IPS-20b (cell line): ENCODE results near the gene LYZL1.
"Not testable (repeated sequence)": the region's sequence is repeated elsewhere in the genome, so short reads cannot be mapped to it uniquely, and the experiment has no call there.

Experiments used
- H3K27ac ChIP-seq: one replicate; pipeline ENCODE4 v1.5.1; 2013; ENCODE audit warnings: low read length
- H3K27me3 ChIP-seq: 2 replicates; pipeline ENCODE4 v1.6.1; 2013; ENCODE audit warnings: mild to moderate bottlenecking, low read length, inconsistent platforms; ENCODE audit not compliant: insufficient read depth
- H3K36me3 ChIP-seq: 2 replicates; pipeline ENCODE4 v1.6.1; 2013; ENCODE audit warnings: low read depth, mild to moderate bottlenecking, inconsistent platforms, low read length, moderate library complexity; ENCODE audit not compliant: insufficient read depth
- H3K4me1 ChIP-seq: 2 replicates; pipeline ENCODE4 v1.6.1; 2013; ENCODE audit warnings: mild to moderate bottlenecking, control low read depth, inconsistent platforms, low read length, moderate library complexity; ENCODE audit not compliant: insufficient read depth
- H3K4me3 ChIP-seq: 2 replicates; pipeline ENCODE4 v1.5.1; 2013; ENCODE audit warnings: mild to moderate bottlenecking, low read length, inconsistent platforms
- H3K9ac ChIP-seq: 2 replicates; pipeline ENCODE4 v1.6.1; 2013; ENCODE audit warnings: low read depth, mild to moderate bottlenecking, inconsistent platforms, low read length, moderate library complexity
- H3K9me3 ChIP-seq: 2 replicates; pipeline ENCODE4 v1.6.1; 2013; ENCODE audit warnings: mild to moderate bottlenecking, low read depth, low read length, inconsistent platforms; ENCODE audit not compliant: insufficient read depth

LYZL1 gene

DNA sequence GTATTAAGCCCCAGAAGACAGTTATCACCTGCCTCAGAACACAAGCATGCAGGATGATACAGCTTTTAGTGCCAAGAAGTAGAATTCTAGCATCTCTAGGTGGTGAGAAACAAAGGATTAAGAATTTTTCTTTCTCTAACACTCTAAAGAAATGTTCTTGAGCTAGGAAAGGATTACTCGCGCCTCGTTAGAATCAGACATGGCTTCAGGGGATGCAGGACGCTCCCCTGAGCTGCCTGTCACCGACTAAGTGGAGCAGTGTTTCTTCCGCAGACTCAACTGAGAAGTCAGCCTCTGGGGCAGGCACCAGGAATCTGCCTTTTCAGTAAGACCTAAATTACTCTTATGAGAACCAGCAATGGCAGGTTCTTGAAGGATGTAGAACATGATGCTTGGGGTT lies at the start of gene LYZL1:
Gene LYZL1, plus strand, starts transcription at position 165 of the 400 bp plus-strand sequence. CDS start 2,798 bp downstream, outside the sequence.
- H3K36me3 ChIP-seq, H3K27me3 ChIP-seq, H3K4me3 ChIP-seq, H3K9ac ChIP-seq, H3K27ac ChIP-seq, H3K9me3 ChIP-seq, H3K4me1 ChIP-seq: not testable (repeated sequence)

DNA sequence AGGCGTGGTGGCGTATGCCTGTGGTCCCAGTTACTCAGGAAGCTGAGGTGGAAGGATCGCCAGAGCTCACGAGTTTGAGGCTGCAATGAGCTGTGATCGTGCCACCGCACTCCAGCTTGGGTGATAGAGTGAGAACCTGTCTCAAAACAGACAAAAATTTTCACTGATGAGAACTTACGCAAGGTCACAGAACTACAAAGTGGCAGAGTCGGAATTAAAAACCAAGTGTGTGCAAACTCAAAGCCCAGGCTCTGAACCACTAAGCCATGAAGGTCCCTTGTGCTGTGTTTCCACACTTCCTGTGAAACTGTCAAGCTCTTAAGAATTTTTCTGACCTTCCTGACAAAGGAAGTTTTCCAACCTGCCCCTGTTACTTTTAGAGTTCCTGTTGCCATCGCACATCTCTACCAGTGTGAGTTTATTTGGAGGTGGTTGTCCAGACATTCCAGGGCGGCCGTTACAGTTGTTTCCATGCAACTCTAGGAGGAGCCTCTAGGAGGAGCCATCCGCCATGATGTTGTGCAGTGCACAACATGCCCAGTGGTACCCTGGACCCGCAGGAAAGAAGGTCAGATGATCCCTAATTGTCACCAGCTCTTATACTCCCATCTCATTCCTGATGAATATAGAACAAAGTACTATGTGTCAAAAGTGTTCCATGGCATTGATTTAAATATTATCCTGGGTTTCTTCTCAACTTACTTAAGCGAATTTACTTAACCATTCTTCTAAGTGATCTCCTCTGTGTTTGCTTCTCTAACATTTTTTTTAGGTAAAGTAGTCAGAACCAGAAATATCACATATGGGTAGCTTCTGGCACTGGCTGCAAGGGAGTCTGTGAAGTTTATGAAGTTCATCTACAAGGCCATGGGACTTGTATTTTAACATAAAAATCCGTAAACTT lies 49.0 kb upstream of the LYZL1 start:
- Histone ChIP-seq H3K36me3 (no peaks in the 10 kb centered on the region), H3K27me3 (no peaks in the 10 kb centered on the region), H3K4me3 (no peak overlapping the region), H3K4me1 (no peaks in the 10 kb centered on the region), H3K9ac (no peak overlapping the region), H3K9me3 (no peaks in the 10 kb centered on the region), H3K27ac (no peak overlapping the region)

DNA sequence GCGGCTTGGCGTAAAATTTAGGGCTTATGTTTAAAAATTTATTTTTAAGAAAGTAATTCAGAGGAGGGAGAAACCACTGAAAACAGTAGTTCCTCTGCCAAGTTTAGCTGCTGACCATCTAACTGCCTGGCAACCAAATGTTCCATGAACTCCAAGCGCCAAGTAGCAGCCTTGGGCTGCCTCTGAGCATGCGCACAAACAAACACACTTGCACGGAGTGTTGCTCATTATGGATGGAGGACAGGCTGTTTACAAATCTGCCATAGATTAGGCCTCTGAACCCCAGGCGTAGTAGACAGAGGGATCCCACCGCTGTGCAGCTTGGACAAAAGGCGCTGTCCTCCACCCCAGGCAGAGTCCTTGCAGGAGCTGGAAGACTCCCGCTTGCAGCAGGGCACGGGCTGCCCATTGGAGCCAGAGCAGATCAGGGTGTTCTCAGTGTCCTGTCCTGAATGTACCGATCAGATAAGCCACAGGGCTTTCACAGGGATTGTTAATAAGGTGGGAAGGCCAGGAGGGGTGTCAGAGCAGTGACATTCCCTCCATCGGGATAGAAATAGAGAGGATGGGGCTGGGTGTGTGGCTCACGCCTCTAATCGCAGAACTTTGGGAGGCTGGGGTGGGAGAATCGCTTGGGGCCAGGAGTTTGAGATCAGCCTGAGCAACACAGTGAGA lies 47.7 kb upstream of the LYZL1 start:
- Histone ChIP-seq H3K4me3 (no peak overlapping the region), H3K9me3 (no peaks in the 10 kb centered on the region), H3K27me3 (no peaks in the 10 kb centered on the region), H3K9ac (no peak overlapping the region), H3K27ac (no peak overlapping the region), H3K36me3 (no peaks in the 10 kb centered on the region), H3K4me1 (no peaks in the 10 kb centered on the region)

DNA sequence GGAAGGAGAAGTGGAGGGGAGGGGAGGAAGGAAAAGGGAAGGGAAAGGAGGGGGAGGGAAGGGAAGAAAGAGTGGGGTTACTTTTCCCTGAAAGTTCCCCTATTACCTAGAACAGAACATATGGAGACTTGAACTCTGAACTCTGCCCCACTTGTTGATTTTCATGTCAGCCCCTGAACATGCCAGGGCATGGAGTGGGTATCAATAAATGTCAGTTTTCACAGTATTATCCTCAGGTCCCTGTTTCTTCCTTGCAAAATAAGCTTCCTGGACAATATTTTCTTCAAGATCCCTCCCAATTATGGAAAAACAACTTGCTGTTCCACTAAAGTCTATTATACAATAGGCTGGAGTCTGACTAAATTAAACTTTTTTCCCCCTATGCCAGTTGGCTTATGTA lies 46.9 kb upstream of the LYZL1 start:
- no peak overlapping the region for H3K9ac ChIP-seq
- no peaks in the 10 kb centered on the region for H3K36me3 ChIP-seq
- no peaks in the 10 kb centered on the region for H3K4me1 ChIP-seq
- no peak overlapping the region for H3K4me3 ChIP-seq
- H3K9me3 ChIP-seq = no peaks in the 10 kb centered on the region
- no peaks in the 10 kb centered on the region for H3K27me3 ChIP-seq
- H3K27ac ChIP-seq = no peak overlapping the region

DNA sequence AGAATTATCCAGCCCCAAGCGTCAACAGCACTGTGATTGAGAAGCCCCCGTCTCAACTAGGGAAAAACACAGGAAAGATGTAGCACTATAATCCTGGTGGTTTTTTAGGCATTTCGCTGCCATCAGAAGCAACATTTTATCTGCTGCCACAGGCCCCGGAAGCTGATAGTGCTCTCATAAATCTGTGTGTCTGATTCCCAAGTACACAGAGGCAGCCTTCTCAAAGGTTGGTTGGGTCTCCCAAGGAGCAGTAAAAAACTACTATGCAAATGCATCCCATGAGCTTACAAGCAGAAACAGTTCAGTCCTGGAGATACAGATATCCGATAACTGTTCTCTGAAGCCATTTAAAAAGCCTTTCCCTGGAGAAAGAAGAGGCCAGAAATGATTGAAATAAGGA lies 45.8 kb upstream of the LYZL1 start:
- Histone ChIP-seq H3K27me3 (no peaks in the 10 kb centered on the region), H3K27ac (no peak overlapping the region), H3K36me3 (no peaks in the 10 kb centered on the region), H3K4me3 (no peak overlapping the region), H3K9me3 (no peaks in the 10 kb centered on the region), H3K9ac (no peak overlapping the region), H3K4me1 (no peaks in the 10 kb centered on the region)

DNA sequence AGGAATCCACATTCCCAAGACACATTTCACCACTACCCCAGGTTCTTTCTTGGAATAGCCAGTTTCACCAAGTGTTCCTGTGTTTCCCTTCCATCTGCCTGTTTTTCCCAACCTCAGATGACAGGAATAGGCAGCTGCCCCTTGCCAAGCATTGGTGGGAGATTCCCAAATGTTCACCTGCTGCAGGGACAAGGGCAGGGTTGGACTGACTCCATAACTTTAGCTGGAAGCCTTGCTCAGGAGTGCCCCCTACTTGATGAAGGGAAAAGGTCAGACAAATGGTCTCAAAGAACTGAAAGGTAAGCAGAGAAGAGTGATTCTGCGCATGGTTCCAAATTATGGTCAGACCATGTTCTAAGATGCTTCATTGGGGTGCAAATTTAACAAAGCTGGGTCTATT lies 45.1 kb upstream of the LYZL1 start:
- no peaks in the 10 kb centered on the region for H3K4me1 ChIP-seq
- no peaks in the 10 kb centered on the region for H3K27me3 ChIP-seq
- no peak overlapping the region for H3K9ac ChIP-seq

DNA sequence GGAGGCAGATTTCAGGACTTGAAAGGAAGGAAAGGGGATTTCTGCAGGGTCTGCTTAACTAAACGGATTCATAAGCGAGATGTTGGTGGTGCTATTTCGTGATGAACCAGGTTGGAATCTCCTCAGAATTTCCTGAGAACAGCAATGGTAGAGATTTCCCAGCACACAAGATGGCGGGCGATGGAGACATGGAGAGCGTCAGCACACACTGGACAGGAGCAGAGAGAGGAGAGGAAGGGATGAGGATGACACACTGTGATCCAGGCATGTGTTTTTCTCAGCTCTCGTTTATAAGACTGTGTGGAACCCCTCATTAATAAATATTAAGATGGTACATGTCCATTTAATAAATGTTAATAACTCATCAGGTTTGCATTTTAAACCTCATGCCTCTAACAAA lies 43.9 kb upstream of the LYZL1 start:
- Histone ChIP-seq H3K4me3 (no peak overlapping the region), H3K9me3 (no peaks in the 10 kb centered on the region), H3K4me1 (no peaks in the 10 kb centered on the region), H3K9ac (no peak overlapping the region), H3K27me3 (no peaks in the 10 kb centered on the region), H3K27ac (no peak overlapping the region), H3K36me3 (no peaks in the 10 kb centered on the region)

More for the DNA sequence above, 45.1 kb upstream of the LYZL1 start:
- Histone ChIP-seq H3K36me3 (no peaks in the 10 kb centered on the region), H3K9me3 (no peaks in the 10 kb centered on the region), H3K27ac (no peak overlapping the region), H3K4me3 (no peak overlapping the region)

DNA sequence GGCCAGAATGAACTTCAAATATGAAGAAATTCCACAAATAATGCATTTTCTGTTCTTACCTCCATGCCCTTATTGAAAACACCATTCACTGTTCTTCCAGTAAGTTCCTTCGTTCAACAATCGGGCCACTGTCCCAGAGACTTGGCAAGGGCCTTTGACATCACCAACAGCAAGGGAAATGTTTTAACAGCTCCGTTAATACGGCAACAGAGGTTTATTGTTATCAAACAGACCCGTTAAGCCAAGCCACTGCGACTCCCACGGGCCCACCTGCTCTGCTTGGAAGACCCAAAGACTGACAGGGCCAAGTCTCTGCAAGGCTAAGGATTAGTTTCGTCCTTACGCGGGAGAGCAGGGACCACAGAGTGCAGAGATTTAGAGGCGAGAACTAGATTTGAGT lies 43.4 kb upstream of the LYZL1 start:
- Histone ChIP-seq H3K27me3 (no peaks in the 10 kb centered on the region), H3K4me1 (no peaks in the 10 kb centered on the region), H3K4me3 (no peak overlapping the region), H3K36me3 (no peaks in the 10 kb centered on the region), H3K9ac (no peak overlapping the region), H3K9me3 (no peaks in the 10 kb centered on the region), H3K27ac (no peak overlapping the region)

DNA sequence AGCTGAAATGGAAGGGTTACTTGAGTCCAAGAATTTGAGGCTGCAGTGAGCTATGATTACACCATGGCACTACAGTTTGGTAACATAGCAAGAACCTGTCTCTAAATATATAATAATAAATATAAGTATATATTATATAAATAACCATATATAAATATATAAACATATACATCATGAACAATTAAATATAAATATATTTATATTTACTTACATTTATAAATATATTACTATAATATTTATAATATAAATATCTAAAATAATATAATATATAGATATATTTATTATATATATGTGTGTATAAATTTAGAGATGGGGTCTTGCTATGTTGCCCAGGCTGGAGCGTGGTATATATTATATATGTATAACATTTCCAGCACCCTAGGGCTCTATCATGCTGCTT lies 42.4 kb upstream of the LYZL1 start:
- Histone ChIP-seq H3K36me3 (no peaks in the 10 kb centered on the region), H3K4me1 (no peaks in the 10 kb centered on the region), H3K27ac (no peak overlapping the region), H3K9me3 (no peaks in the 10 kb centered on the region), H3K9ac (no peak overlapping the region), H3K4me3 (no peak overlapping the region), H3K27me3 (no peaks in the 10 kb centered on the region)

DNA sequence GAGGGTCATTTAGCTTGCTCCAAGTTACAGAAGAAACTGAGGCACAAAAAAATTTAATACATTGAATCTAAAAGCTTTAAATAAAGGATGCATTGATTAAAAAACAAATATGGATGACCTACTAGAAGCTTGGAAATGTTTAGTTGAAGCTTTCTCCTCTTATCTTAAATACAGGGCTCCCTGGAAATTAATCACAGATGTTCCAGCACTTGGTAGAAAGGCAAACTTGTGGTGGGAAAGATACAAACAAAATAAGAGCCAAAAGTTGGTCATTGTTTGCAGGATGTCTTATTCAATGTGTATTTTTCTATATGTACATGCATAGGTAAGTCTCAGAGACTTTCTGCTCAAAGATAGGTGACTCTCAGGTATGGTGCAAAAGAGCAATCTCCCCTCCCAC lies 40.7 kb upstream of the LYZL1 start:
- H3K27ac ChIP-seq = no peak overlapping the region
- no peak overlapping the region for H3K4me3 ChIP-seq
- H3K9me3 ChIP-seq = no peaks in the 10 kb centered on the region
- H3K9ac ChIP-seq = no peak overlapping the region
- H3K4me1 ChIP-seq = no peaks in the 10 kb centered on the region
- H3K27me3 ChIP-seq = no peaks in the 10 kb centered on the region
- no peaks in the 10 kb centered on the region for H3K36me3 ChIP-seq

DNA sequence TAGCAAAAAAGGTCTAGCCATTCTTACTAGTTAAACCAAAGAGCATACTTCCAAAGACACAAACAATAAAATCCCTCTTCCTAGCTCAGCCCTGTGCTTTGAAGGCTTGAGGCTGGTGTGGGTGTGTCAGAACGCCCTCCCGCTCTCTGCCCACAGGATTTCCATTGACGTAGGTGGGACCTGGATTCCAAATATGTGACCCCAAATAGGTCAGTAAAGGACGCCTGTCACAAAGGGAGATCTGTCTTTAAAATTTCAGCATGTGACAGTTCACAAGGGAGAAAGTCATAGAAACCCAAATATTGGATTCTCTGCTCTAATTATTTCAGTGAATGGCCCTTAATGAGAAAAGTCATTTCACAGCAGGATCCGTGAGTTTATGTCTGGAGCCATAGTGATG lies 39.9 kb upstream of the LYZL1 start:
- Histone ChIP-seq H3K36me3 (no peaks in the 10 kb centered on the region), H3K4me1 (no peaks in the 10 kb centered on the region), H3K27me3 (no peaks in the 10 kb centered on the region), H3K9ac (no peak overlapping the region), H3K4me3 (no peak overlapping the region), H3K27ac (no peak overlapping the region), H3K9me3 (no peaks in the 10 kb centered on the region)

DNA sequence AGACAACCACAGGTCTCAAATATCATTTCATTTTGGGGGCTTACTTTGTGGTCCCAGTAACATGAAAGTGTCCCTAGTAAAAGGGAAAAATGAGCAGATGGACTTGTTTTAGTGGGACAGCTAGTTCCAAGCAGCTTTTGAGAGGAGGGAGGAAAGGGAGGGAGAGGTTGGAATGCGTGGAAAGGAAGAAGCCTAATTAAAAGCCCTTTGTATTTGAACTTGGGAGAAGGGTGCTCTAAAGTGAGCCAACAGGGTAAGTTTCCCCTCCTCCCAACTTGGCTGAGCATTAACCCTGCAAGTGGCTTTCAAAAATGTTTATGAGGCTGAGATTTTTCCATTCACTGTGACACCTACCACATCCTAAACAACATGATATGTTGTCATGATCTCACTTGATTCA lies 38.8 kb upstream of the LYZL1 start:
- no peaks in the 10 kb centered on the region for H3K4me1 ChIP-seq
- no peak overlapping the region for H3K4me3 ChIP-seq
- H3K9ac ChIP-seq = no peak overlapping the region
- H3K36me3 ChIP-seq = no peaks in the 10 kb centered on the region
- no peaks in the 10 kb centered on the region for H3K9me3 ChIP-seq
- H3K27me3 ChIP-seq = no peaks in the 10 kb centered on the region
- H3K27ac ChIP-seq = no peak overlapping the region
